Trophoblast cell (in vitro differentiated cells and primary cell): ENCODE data around the gene BRDT.

Experiments used
- DNase-seq, 2 donors: peaks; one replicate each; pipeline ENCODE4 v3.0.0-alpha.2; 2016
- H2AFZ ChIP-seq: 2 replicates; pipeline ENCODE4 v1.6.1; 2013; ENCODE audit warnings: low read length, moderate library complexity, mild to moderate bottlenecking; ENCODE audit not compliant: insufficient read depth, poor library complexity
- H2AK5ac ChIP-seq: 2 replicates; pipeline ENCODE4 v1.6.1; 2013; ENCODE audit warnings: mild to moderate bottlenecking, low read length
- H2BK120ac ChIP-seq: 2 replicates; pipeline ENCODE4 v1.6.1; 2013; ENCODE audit warnings: low read length, mild to moderate bottlenecking, moderate library complexity; ENCODE audit not compliant: insufficient read depth, poor library complexity
- H2BK12ac ChIP-seq: 2 replicates; pipeline ENCODE4 v1.6.1; 2013; ENCODE audit warnings: mild to moderate bottlenecking, low read length, moderate library complexity
- H2BK5ac ChIP-seq: 2 replicates; pipeline ENCODE4 v1.6.1; 2013; ENCODE audit warnings: low read length, low read depth, moderate library complexity, mild to moderate bottlenecking; ENCODE audit not compliant: poor library complexity
- H3K14ac ChIP-seq: 2 replicates; pipeline ENCODE4 v1.6.1; 2013; ENCODE audit warnings: mild to moderate bottlenecking, low read length
- H3K18ac ChIP-seq: 2 replicates; pipeline ENCODE4 v1.6.1; 2013; ENCODE audit warnings: mild to moderate bottlenecking, low read length
- H3K23ac ChIP-seq: 2 replicates; pipeline ENCODE4 v1.6.1; 2013; ENCODE audit warnings: low read length
- H3K27ac ChIP-seq: 2 replicates; pipeline ENCODE4 v1.5.1; 2013; ENCODE audit warnings: low read depth, mild to moderate bottlenecking, inconsistent platforms, low read length, moderate library complexity
- H3K27me3 ChIP-seq: 2 replicates; pipeline ENCODE4 v1.6.1; 2013; ENCODE audit warnings: inconsistent platforms, mild to moderate bottlenecking, low read length, moderate library complexity; ENCODE audit not compliant: insufficient read depth
- H3K36me3 ChIP-seq, 2 experiments: 1 replicate in 1 of 2; 2 replicates in 1 of 2; pipeline ENCODE4 v1.6.1; 2013; ENCODE audit warnings: low read length in 2 of 2, mild to moderate bottlenecking in 2 of 2, moderate library complexity in 1 of 2; ENCODE audit not compliant: insufficient read depth in 2 of 2, control insufficient read depth in 1 of 2
- H3K4ac ChIP-seq: 2 replicates; pipeline ENCODE4 v1.6.1; 2013; ENCODE audit warnings: low read depth, mild to moderate bottlenecking, low read length, moderate library complexity
- H3K4me1 ChIP-seq, 2 experiments: 1 replicate in 1 of 2; 2 replicates in 1 of 2; pipeline ENCODE4 v1.6.1; 2013; ENCODE audit warnings: low read length in 2 of 2, mild to moderate bottlenecking in 2 of 2, moderate library complexity in 1 of 2; ENCODE audit not compliant: insufficient read depth in 2 of 2, control insufficient read depth in 1 of 2
- H3K4me2 ChIP-seq: 2 replicates; pipeline ENCODE4 v1.6.1; 2013; ENCODE audit warnings: inconsistent platforms, mild to moderate bottlenecking, low read length, moderate library complexity
- H3K4me3 ChIP-seq: 2 replicates; pipeline ENCODE4 v1.5.1; 2013; ENCODE audit warnings: mild to moderate bottlenecking, low read depth, low read length, inconsistent platforms
- H3K79me1 ChIP-seq: one replicate; pipeline ENCODE4 v1.6.1; 2013; ENCODE audit warnings: low read length
- H3K79me2 ChIP-seq: 2 replicates; pipeline ENCODE4 v1.6.1; 2013; ENCODE audit warnings: low read length, mild to moderate bottlenecking; ENCODE audit not compliant: control insufficient read depth, insufficient read depth, poor library complexity
- H3K9ac ChIP-seq: 2 replicates; pipeline ENCODE4 v1.6.1; 2013; ENCODE audit warnings: mild to moderate bottlenecking, low read length
- H3K9me3 ChIP-seq: 2 replicates; pipeline ENCODE4 v1.6.1; 2013; ENCODE audit warnings: low read depth, mild to moderate bottlenecking, control low read depth, inconsistent platforms, low read length; ENCODE audit not compliant: insufficient read depth
- H4K12ac ChIP-seq: 2 replicates; pipeline ENCODE4 v1.6.1; 2013; ENCODE audit warnings: low read depth, mild to moderate bottlenecking, low read length, moderate library complexity
- H4K8ac ChIP-seq: 2 replicates; pipeline ENCODE4 v1.6.1; 2013; ENCODE audit warnings: low read depth, mild to moderate bottlenecking, low read length, moderate library complexity
- H4K91ac ChIP-seq: one replicate; pipeline ENCODE4 v1.6.1; 2013; ENCODE audit warnings: low read depth, mild to moderate bottlenecking, low read length, moderate library complexity
- WGBS: extraction: QIAGEN DNeasy Blood & Tissue Kit; methylation state at CpG from one replicate; pipeline ENCODE4 v1.1.7; 2013; ENCODE audit warnings: missing lambda C conversion rate; ENCODE audit not compliant: insufficient read length, insufficient coverage; ENCODE audit errors: extremely low coverage; 5-methylcytosine and 5-hydroxymethylcytosine counted together

The BRDT gene

GRCh38 chr1:91979383-91979782 is 30.2 kb downstream of the BRDT start:
- no peak overlapping the region for H3K18ac ChIP-seq
- DNase-seq, result no peak
- no peaks in the 10 kb centered on the region for H3K4me1 ChIP-seq
- H2AK5ac ChIP-seq, result no peak overlapping the region
- no peak overlapping the region for H4K91ac ChIP-seq
- H3K4me2 ChIP-seq, result no peak overlapping the region
- no peak overlapping the region for H3K9ac ChIP-seq
- no peak overlapping the region for H3K23ac ChIP-seq
- no peak overlapping the region for H3K14ac ChIP-seq
- no peak overlapping the region for H2AFZ ChIP-seq
- no peaks in the 10 kb centered on the region for H3K36me3 ChIP-seq
- no peak overlapping the region for H2BK12ac ChIP-seq
- H4K12ac ChIP-seq, result no peak overlapping the region
- H3K79me2 ChIP-seq, result no peaks in the 10 kb centered on the region
- no peaks in the 10 kb centered on the region for H3K79me1 ChIP-seq
- H2BK120ac ChIP-seq, result no peak overlapping the region
- no peaks in the 10 kb centered on the region for H3K9me3 ChIP-seq
- no peaks in the 10 kb centered on the region for H3K27me3 ChIP-seq
- no peak overlapping the region for H3K4ac ChIP-seq
- no CpG with 5 or more reads among the region's 7 CpGs for WGBS
- no peak overlapping the region for H2BK5ac ChIP-seq
- H3K4me3 ChIP-seq, result no peak overlapping the region
- no peak overlapping the region for H3K27ac ChIP-seq
- H4K8ac ChIP-seq, result no peak overlapping the region

GRCh38 chr1:91980663-91981062 is 31.5 kb downstream of the BRDT start:
- no peak overlapping the region for H3K4me2 ChIP-seq
- H4K91ac ChIP-seq, result no peak overlapping the region
- no peaks in the 10 kb centered on the region for H3K79me1 ChIP-seq
- H4K12ac ChIP-seq, result no peak overlapping the region
- no peak overlapping the region for H3K4ac ChIP-seq
- H2AK5ac ChIP-seq, result no peak overlapping the region
- no peak overlapping the region for H4K8ac ChIP-seq
- no peak overlapping the region for H2AFZ ChIP-seq
- no peak for DNase-seq
- H3K4me3 ChIP-seq, result no peak overlapping the region
- no peak overlapping the region for H3K9ac ChIP-seq
- H3K4me1 ChIP-seq, result no peaks in the 10 kb centered on the region
- no peak overlapping the region for H3K23ac ChIP-seq
- H3K9me3 ChIP-seq, result no peaks in the 10 kb centered on the region
- H3K36me3 ChIP-seq, result no peaks in the 10 kb centered on the region
- no peak overlapping the region for H3K18ac ChIP-seq
- H3K14ac ChIP-seq, result no peak overlapping the region
- H3K27ac ChIP-seq, result no peak overlapping the region
- H3K79me2 ChIP-seq, result no peaks in the 10 kb centered on the region
- H2BK120ac ChIP-seq, result no peak overlapping the region
- H2BK12ac ChIP-seq, result no peak overlapping the region
- H2BK5ac ChIP-seq, result no peak overlapping the region
- WGBS, result no CpG with 5 or more reads among the region's 3 CpGs
- H3K27me3 ChIP-seq, result no peaks in the 10 kb centered on the region

GRCh38 chr1:91981996-91982609 is 32.9 kb downstream of the BRDT start:
- no peak overlapping the region for H4K12ac ChIP-seq
- no peak overlapping the region for H3K4me2 ChIP-seq
- H2BK5ac ChIP-seq, result no peak overlapping the region
- no peaks in the 10 kb centered on the region for H3K4me1 ChIP-seq
- H3K4me3 ChIP-seq, result no peak overlapping the region
- no peak overlapping the region for H3K9ac ChIP-seq
- no peak overlapping the region for H2BK12ac ChIP-seq
- H3K18ac ChIP-seq, result no peak overlapping the region
- no peak overlapping the region for H3K27ac ChIP-seq
- H2AFZ ChIP-seq, result no peak overlapping the region
- H3K9me3 ChIP-seq, result no peaks in the 10 kb centered on the region
- no peaks in the 10 kb centered on the region for H3K36me3 ChIP-seq
- H3K79me2 ChIP-seq, result no peaks in the 10 kb centered on the region
- no peaks in the 10 kb centered on the region for H3K79me1 ChIP-seq
- H4K8ac ChIP-seq, result no peak overlapping the region
- no peaks in the 10 kb centered on the region for H3K27me3 ChIP-seq
- no peak overlapping the region for H3K14ac ChIP-seq
- H2BK120ac ChIP-seq, result no peak overlapping the region
- no peak for DNase-seq
- WGBS, result no CpG with 5 or more reads among the region's 1 CpG
- H3K4ac ChIP-seq, result no peak overlapping the region
- H3K23ac ChIP-seq, result no peak overlapping the region
- H4K91ac ChIP-seq, result no peak overlapping the region
- no peak overlapping the region for H2AK5ac ChIP-seq

- Histone ChIP-seq H3K36me3 (no peaks in the 10 kb centered on the region), H3K4me3 (no peak overlapping the region), H3K27ac (no peak overlapping the region), H3K79me1 (no peaks in the 10 kb centered on the region), H3K18ac (no peak overlapping the region), H2BK5ac (no peak overlapping the region), H3K4me2 (no peak overlapping the region), H3K23ac (no peak overlapping the region), H3K4ac (no peak overlapping the region), H3K14ac (no peak overlapping the region), H2AFZ (no peak overlapping the region), H4K12ac (no peak overlapping the region), H4K91ac (no peak overlapping the region), H2BK12ac (no peak overlapping the region), H4K8ac (no peak overlapping the region), H3K4me1 (no peaks in the 10 kb centered on the region), H3K9me3 (no peaks in the 10 kb centered on the region), H2BK120ac (no peak overlapping the region), H3K27me3 (no peaks in the 10 kb centered on the region), H3K9ac (no peak overlapping the region), H2AK5ac (no peak overlapping the region), H3K79me2 (no peaks in the 10 kb centered on the region)
- WGBS, result no CpG with 5 or more reads among the region's 1 CpG
- DNase-seq, result no peak
Observed at GRCh38 chr1:91993256-91993655, 44.1 kb downstream of the BRDT start.
